Right atrium auricular region (tissue), 2 donors: ENCODE data around the gene SCG5. TPM values are rescaled to one million over a fixed set of nuclear protein-coding genes. Genes with fewer than 3 reads are reported as not detected.

Experiments used
- DNase-seq: peaks from one replicate; pipeline ENCODE4 v3.0.0-alpha.2; 2019; ENCODE audit warnings: low spot score
- H3K27ac ChIP-seq, 2 donors: fragments of 200-600 bp; sonication (generic); 1 replicate in 1 of 2; 2 replicates in 1 of 2; pipeline ENCODE4 v1.5.1; 2016 to 2019
- H3K27me3 ChIP-seq, 2 donors: fragments of 200-600 bp; sonication (generic); one replicate each; pipeline versions ENCODE4 v1.5.1 to v1.6.0; 2017 to 2019
- H3K36me3 ChIP-seq: fragments of 200-600 bp; sonication (generic); one replicate; pipeline ENCODE4 v1.5.1; 2016
- H3K4me1 ChIP-seq, 2 donors: fragments of 200-600 bp; sonication (generic); one replicate each; pipeline versions ENCODE4 v1.5.1 to v1.6.0; 2017 to 2019
- H3K4me3 ChIP-seq, 2 donors: fragments of 200-600 bp; sonication (generic); 1 replicate in 1 of 2; 2 replicates in 1 of 2; pipeline ENCODE4 v1.5.1; 2017 to 2019; ENCODE audit warnings: mild to moderate bottlenecking in 1 of 2, moderate library complexity in 1 of 2
- H3K9me3 ChIP-seq, 2 donors: fragments of 200-600 bp; sonication (generic); one replicate each; pipeline ENCODE4 v1.5.1; 2019
- CTCF ChIP-seq, 2 donors: fragments of 200-600 bp; sonication (generic); IDR thresholded peaks; one replicate each; pipeline ENCODE4 v1.5.1; 2019; ENCODE audit warnings: antibody characterized with exemption in 2 of 2
- total RNA-seq, 2 donors: library from RNA; depleted of rRNA; stranded (reverse); fragments of >200 nt; gene quantifications; one replicate each; pipeline ENCODE4 v1.1.0, GENCODE V29; 2016

The SCG5 gene
- total RNA-seq, 2 donors from 2014 or later, result 0.90 TPM; not detected in 1

DNA sequence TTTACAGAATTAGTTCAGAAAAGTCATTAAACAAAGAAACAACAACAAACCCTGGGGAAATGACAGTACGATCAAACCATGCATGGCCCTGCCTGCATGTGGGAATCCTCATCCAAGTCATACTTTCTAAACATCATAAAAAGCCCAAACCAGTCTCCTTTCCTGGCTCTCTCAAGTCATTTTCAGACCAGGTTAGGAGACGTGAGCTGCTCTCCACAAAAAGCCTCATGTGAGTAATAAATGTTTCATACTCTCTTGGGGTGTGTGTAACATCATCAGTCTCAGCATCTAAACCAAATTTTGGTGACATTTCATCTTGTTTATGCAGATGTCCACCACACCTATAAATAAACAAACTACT, 95.2 kb downstream of the SCG5 start:
- Histone ChIP-seq H3K4me3 (no peak overlapping the region), H3K36me3 (no peaks in the 10 kb centered on the region), H3K4me1 (no peaks in the 10 kb centered on the region), H3K27me3 (no peaks in the 10 kb centered on the region), H3K27ac (no peak overlapping the region), H3K9me3 (peaks cover 0 to 17% of the 10 kb centered on the region in 2 donors)
- DNase-seq, result no peak
- no peak for TF ChIP-seq CTCF (IDR thresholded peaks at IDR 0.05)

DNA sequence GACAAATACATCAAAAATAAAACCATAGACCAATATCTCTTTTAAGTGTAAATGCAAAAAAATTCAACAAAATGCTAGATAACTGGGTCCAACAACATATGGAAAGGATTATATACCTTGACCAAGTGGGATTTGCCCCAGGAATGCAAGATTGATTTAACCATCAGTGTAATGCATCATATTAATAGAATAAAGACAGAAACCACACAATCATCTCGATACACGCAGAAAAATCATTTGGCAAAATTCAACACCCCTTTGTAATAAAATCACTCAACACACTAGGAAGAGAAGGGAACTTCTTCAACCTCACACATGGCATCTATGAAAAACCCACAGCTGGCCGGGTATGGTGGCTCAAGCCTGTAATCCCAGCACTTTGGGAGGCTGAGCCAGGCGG, 95.8 kb downstream of the SCG5 start:
- Histone ChIP-seq H3K27me3 (no peaks in the 10 kb centered on the region), H3K9me3 (peaks cover 0 to 20% of the 10 kb centered on the region in 2 donors), H3K4me3 (no peak overlapping the region), H3K4me1 (no peaks in the 10 kb centered on the region), H3K27ac (no peak overlapping the region), H3K36me3 (no peaks in the 10 kb centered on the region)
- TF ChIP-seq CTCF (IDR thresholded peaks at IDR 0.05), result no peak
- DNase-seq, result no peak

DNA sequence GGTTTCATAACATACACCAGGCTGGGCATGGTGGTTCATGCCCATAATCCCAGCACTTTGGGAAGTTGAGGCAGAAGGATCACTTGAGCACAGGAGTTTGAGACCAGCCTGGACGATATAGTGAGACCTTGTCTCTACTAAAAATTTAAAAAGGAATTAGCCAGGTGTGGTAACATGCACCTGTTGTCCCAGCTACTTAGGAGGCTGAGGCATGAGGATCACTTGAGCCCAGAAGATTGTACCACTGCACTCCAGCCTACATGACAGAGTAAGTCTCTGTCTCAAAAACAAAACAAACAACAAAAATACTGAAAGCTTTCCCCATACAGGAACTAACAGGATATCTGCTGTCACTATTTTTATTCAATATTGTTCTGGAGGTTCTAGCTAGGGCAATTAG, 97.2 kb downstream of the SCG5 start:
- no peaks in the 10 kb centered on the region for H3K27me3 ChIP-seq
- TF ChIP-seq CTCF (IDR thresholded peaks at IDR 0.05), result no peak
- no peak overlapping the region for H3K27ac ChIP-seq
- no peak overlapping the region for H3K4me3 ChIP-seq
- H3K36me3 ChIP-seq, result no peaks in the 10 kb centered on the region
- peaks cover 0 to 27% of the 10 kb centered on the region in 2 donors for H3K9me3 ChIP-seq
- no peaks in the 10 kb centered on the region for H3K4me1 ChIP-seq
- DNase-seq, result no peak

- peaks cover 0 to 27% of the 10 kb centered on the region in 2 donors for H3K9me3 ChIP-seq
- H3K4me1 ChIP-seq, result no peaks in the 10 kb centered on the region
- no peak overlapping the region for H3K4me3 ChIP-seq
- TF ChIP-seq CTCF (IDR thresholded peaks at IDR 0.05), result no peak
- no peaks in the 10 kb centered on the region for H3K27me3 ChIP-seq
- no peaks in the 10 kb centered on the region for H3K36me3 ChIP-seq
- no peak overlapping the region for H3K27ac ChIP-seq
- DNase-seq, result no peak
Observed at GRCh38 chr15:32739522-32740063, 98.1 kb downstream of the SCG5 start.

DNA sequence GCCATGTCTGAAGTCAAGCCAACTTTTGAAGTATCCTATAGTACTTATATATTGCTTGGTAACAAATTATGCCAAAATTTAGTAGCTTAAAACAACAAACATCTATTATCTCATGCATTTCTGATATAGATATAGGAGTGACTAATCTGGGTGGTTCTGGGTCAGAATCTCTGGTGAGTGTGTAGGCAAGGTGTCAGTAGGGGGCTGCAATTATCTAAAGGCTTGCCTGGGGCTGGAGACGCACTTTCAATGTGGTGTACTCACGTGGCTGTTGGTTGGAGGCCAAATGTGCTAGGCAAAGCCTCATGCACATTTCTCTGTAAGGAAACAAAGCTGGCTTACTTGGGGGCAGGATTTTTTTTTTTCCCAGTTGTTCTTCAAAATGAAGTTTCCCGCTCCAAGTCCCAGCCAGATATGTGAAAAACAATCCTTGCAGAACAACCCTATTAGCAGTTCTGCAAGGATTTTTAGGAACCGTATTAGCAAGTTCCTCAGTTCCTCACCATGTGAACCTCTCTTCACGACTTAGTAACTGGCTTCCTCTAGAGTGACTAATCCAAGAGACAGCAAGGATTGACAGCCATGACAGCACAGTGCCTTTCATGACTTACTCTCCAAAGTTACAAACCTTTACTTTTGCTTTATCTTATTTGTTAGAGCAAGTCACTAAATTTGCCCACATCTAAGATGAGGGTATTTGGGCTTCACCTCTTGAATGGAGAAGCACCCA, 102.1 kb downstream of the SCG5 start:
- Histone ChIP-seq H3K27me3 (no peaks in the 10 kb centered on the region), H3K36me3 (no peaks in the 10 kb centered on the region), H3K9me3 (peaks cover 0 to 27% of the 10 kb centered on the region in 2 donors), H3K27ac (no peak overlapping the region), H3K4me1 (no peaks in the 10 kb centered on the region), H3K4me3 (no peak overlapping the region)
- TF ChIP-seq CTCF (IDR thresholded peaks at IDR 0.05), result no peak
- no peak for DNase-seq
